Measurements from ENCODE around the gene LPCAT1. TPM values are rescaled to one million over a fixed set of nuclear protein-coding genes. Genes with fewer than 3 reads are reported as not detected.

Gene LPCAT1
- total and polyA plus RNA-seq, 2 of the 4 experiments (the other 2 are of a cell fraction), result 17.7 to 33.6 TPM

DNA sequence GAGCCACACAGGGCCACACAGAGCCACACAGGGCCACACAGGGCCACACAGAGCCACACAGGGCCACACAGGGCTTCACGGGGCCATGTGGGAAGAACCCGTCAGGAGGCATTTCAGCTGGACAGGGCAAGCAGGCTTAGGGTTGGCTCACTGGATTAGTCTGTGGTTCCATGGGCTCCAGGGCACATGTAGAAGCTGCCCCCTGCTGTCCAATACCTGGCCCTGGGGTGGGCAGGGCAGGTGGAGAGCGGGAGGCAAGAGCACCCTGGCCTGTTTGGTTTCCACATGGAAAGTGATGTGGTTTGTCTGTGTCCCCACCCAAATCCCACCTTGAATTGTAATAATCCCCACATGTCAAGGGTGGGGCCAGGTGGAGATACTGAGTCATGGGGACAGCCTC lies 16.4 kb upstream of the LPCAT1 start:
- Histone ChIP-seq H2AK9ac (replicated peaks; ENCODE audit: low read depth, low read length, poor library complexity) (no peak overlapping the region), H4K20me1 (ENCODE audit: insufficient read depth, low read length) (no peaks in the 10 kb centered on the region), H3K18ac (ENCODE audit: low read depth, low read length) (no peak overlapping the region), H3K4me1 (ENCODE audit: control insufficient read depth, insufficient read depth, low read length) (no peaks in the 10 kb centered on the region), H2AK5ac (ENCODE audit: low read depth, low read length) (no peak overlapping the region), H3K9me3 (ENCODE audit: control insufficient read depth, insufficient read depth, low read length) (no peaks in the 10 kb centered on the region), H2BK5ac (ENCODE audit: low read depth, low read length, poor library complexity, severe bottlenecking) (no peak overlapping the region), H3K36me3 (ENCODE audit: control insufficient read depth, insufficient read depth, low read length) (no peaks in the 10 kb centered on the region), H3K27ac (ENCODE audit: insufficient read depth, low read length) (no peak overlapping the region), H3K27me3 (ENCODE audit: control insufficient read depth, insufficient read depth, low read length) (peaks cover 16% of the 10 kb centered on the region), H3K4me2 (ENCODE audit: low read depth, low read length) (no peak overlapping the region), H4K8ac (ENCODE audit: low read depth in 2 of 2, low read length in 2 of 2) (no peak overlapping the region), H4K91ac (ENCODE audit: insufficient read depth, low read depth, low read length) (no peak overlapping the region), H2BK120ac (ENCODE audit: low read depth, low read length) (no peak overlapping the region), H3K56ac (ENCODE audit: extremely low read depth, insufficient read depth, low read length) (no peak overlapping the region), H3K79me1 (ENCODE audit: low read depth in 1 of 2, low read length in 2 of 2) (no peaks in the 10 kb centered on the region), H3K4me3 (ENCODE audit: insufficient read depth, low read depth, low read length) (no peak overlapping the region), H3K4ac (ENCODE audit: low read depth, low read length) (no peak overlapping the region), H3K14ac (replicated peaks; ENCODE audit: low read depth, low read length) (no peak overlapping the region), H3K9me1 (ENCODE audit: insufficient read depth, low read length) (peaks cover 5% of the 10 kb centered on the region; the same call in 1 of the 2 replicates), H2AFZ (replicated peaks; ENCODE audit: low read length, poor library complexity) (no peak overlapping the region), H3K23ac (ENCODE audit: low read depth, low read length) (no peak overlapping the region), H4K5ac (ENCODE audit: low read depth, low read length) (no peak overlapping the region), H2BK15ac (ENCODE audit: low read depth, low read length) (no peak overlapping the region), H3K9ac (ENCODE audit: low read depth, low read length) (no peak overlapping the region), H2BK20ac (ENCODE audit: low read depth, low read length) (no peak overlapping the region)
- intact Hi-C loops (cut with micrococcal nuclease), result no loop called here
- no CpG with 5 or more reads among the region's 3 CpGs for WGBS, 2 experiments (ENCODE audit: extremely low coverage in 2 of 2, insufficient read length in 1 of 2)
- in situ Hi-C loops (cut with MboI; ENCODE audit: low sequenced_read_pairs), result no loop called here
- TF ChIP-seq, protein P1, sequence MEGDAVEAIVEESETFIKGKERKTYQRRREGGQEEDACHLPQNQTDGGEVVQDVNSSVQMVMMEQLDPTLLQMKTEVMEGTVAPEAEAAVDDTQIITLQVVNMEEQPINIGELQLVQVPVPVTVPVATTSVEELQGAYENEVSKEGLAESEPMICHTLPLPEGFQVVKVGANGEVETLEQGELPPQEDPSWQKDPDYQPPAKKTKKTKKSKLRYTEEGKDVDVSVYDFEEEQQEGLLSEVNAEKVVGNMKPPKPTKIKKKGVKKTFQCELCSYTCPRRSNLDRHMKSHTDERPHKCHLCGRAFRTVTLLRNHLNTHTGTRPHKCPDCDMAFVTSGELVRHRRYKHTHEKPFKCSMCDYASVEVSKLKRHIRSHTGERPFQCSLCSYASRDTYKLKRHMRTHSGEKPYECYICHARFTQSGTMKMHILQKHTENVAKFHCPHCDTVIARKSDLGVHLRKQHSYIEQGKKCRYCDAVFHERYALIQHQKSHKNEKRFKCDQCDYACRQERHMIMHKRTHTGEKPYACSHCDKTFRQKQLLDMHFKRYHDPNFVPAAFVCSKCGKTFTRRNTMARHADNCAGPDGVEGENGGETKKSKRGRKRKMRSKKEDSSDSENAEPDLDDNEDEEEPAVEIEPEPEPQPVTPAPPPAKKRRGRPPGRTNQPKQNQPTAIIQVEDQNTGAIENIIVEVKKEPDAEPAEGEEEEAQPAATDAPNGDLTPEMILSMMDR (conservative IDR thresholded peaks at IDR 0.05; ENCODE audit: low read depth, low read length), result no peak
- TF ChIP-seq RCOR1 (IDR thresholded peaks at IDR 0.05; ENCODE audit: insufficient replicate concordance, low read length) (no peak), RFX5 (IDR thresholded peaks at IDR 0.05; ENCODE audit: low read depth, low read length) (no peak), CEBPB (IDR thresholded peaks at IDR 0.05; ENCODE audit: low read depth, low read length) (no peak), SMC3 (IDR thresholded peaks at IDR 0.05; ENCODE audit: low read depth, low read length) (no peak), FOS (IDR thresholded peaks at IDR 0.05; ENCODE audit: low read depth, low read length) (no peak), RAD21 (IDR thresholded peaks at IDR 0.05; ENCODE audit: low read length) (no peak), POLR2A (IDR thresholded peaks at IDR 0.05; ENCODE audit: low read depth, low read length) (no peak), MXI1 (IDR thresholded peaks at IDR 0.05; ENCODE audit: borderline replicate concordance, low read depth, low read length) (no peak)
- TF ChIP-seq, protein P2, sequence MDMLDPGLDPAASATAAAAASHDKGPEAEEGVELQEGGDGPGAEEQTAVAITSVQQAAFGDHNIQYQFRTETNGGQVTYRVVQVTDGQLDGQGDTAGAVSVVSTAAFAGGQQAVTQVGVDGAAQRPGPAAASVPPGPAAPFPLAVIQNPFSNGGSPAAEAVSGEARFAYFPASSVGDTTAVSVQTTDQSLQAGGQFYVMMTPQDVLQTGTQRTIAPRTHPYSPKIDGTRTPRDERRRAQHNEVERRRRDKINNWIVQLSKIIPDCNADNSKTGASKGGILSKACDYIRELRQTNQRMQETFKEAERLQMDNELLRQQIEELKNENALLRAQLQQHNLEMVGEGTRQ (IDR thresholded peaks at IDR 0.05; ENCODE audit: low read depth, low read length), result no peak
- DNase-seq (no peak), ATAC-seq (ENCODE audit: low read depth) (no peak)
- POLR2A ChIA-PET (ENCODE audit: unreplicated experiment), result no interaction called here
- CTCF ChIA-PET, result no interaction called here
- dilution Hi-C loops (cut with HindIII; ENCODE audit: low sequenced_read_pairs, unreplicated experiment), result no loop called here
- BruUV-seq (replicated peaks), result no TSS peak

All from IMR-90 (cell line).